Activated T-cell treated with anti-CD3 and anti-CD28 coated beads, Interleukin-2, amount 50 U/mL, for 4 hours (primary cell): ENCODE results near the gene TMEM131. TPM values are rescaled to one million over a fixed set of nuclear protein-coding genes. Genes with fewer than 3 reads are reported as not detected.
"Not testable (repeated sequence)": the region's sequence is repeated elsewhere in the genome, so short reads cannot be mapped to it uniquely, and the experiment has no call there.

Experiments used
- ATAC-seq, 2 donors: fragments of 200-7000 bp; cut with Tn5 transposase; one replicate each; pipeline ENCODE4 v1.10.0; 2021
- DNase-seq: peaks from one replicate; pipeline ENCODE4 v3.0.0-alpha.2; 2020
- H3K27me3 Mint-ChIP-seq: one replicate; pipeline ENCODE4 v1.8.0; 2021; ENCODE audit warnings: low read depth, mixed read lengths
- H3K36me3 Mint-ChIP-seq: one replicate; pipeline ENCODE4 v1.8.0; 2022; ENCODE audit warnings: mixed read lengths; ENCODE audit not compliant: insufficient read depth
- H3K4me1 Mint-ChIP-seq: one replicate; pipeline ENCODE4 v1.8.0; 2021; ENCODE audit warnings: low read depth, mixed read lengths
- H3K4me3 Mint-ChIP-seq: one replicate; pipeline ENCODE4 v1.8.0; 2021; ENCODE audit warnings: mild to moderate bottlenecking, moderate library complexity, mixed read lengths
- H3K9me3 Mint-ChIP-seq: one replicate; pipeline ENCODE4 v1.8.0; 2021; ENCODE audit warnings: mixed read lengths
- total RNA-seq, 3 donors: library from RNA; stranded (reverse); gene quantifications; one replicate each; pipeline ENCODE4 v1.2.1, GENCODE V29; 2021

The TMEM131 gene
- total RNA-seq, 3 donors from 2014 or later = 23.9 to 31.6 (median 28.3) TPM

DNA sequence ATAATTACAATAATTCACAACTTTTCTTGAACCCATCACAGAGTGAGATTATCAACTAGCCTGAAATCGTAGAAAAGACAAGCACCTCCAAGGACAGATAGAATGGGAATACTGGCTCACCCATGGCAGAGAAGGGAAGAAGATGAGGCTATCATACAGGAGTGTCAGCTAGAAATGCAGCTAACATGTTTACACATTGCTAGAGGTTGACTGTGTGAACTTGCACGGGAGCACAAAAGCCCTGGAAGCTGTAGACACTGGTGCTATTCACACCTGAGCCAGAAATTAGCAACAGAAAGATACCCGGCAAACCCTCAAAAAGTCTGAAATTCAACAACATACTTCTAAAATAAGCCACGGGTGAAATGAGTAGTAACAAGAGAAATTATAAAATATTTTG lies 150.6 kb downstream of the TMEM131 start:
- ATAC-seq = no peak
- no peaks in the 10 kb centered on the region for H3K9me3 Mint-ChIP-seq
- H3K4me3 Mint-ChIP-seq = no peak overlapping the region
- no peaks in the 10 kb centered on the region for H3K27me3 Mint-ChIP-seq
- peaks cover 19% of the 10 kb centered on the region for H3K36me3 Mint-ChIP-seq
- no peak for DNase-seq
- H3K4me1 Mint-ChIP-seq = peaks cover 18% of the 10 kb centered on the region

DNA sequence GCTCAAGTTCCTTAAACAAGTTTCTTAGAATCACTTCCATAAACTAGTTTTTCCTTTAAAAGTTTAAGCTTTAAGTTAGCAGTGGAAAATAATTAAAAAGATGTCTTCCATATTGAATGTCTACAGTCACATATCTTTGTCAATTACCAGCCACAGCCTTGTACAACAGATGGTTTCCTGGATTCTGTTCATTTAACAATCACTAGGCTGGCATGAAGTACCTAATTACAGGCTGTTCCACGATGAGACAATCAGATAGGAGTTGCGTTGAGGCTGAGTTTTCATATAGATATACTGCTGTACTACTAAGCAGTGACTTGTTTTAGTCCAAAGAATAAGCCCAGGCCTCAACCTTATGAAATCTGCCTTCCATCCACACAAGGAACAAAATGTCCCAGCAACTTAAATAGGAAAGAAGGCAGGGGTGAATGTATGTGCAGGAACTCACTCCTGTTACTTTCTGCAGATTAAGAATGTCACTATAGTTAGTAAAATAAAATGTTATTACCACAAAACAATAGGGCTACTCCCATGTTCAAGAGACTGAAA lies 151.4 kb downstream of the TMEM131 start:
- Mint-ChIP-seq H3K27me3 (no peaks in the 10 kb centered on the region), H3K9me3 (no peaks in the 10 kb centered on the region), H3K36me3 (peaks cover 24% of the 10 kb centered on the region), H3K4me3 (no peak overlapping the region), H3K4me1 (peaks cover 12% of the 10 kb centered on the region)
- no peak for DNase-seq
- no peak for ATAC-seq

DNA sequence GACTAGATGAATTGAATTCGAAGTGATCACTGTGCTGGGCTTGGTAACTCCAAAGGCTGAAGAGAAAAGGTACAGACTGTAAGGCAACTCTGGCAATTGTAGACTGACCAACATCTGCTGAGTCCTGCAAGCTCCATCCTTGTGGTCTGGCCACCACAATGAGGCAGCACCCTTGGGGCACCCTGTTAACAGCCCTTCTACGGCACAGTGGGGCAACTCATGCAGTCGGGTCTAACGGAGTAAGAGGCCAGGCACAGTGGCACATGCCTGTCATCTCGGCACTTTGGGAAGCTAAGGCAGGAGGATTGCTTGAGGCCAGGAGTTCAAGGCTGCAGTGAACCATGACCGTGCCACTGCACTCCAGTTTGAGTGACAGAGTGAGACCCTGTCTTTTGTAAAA lies 155.6 kb downstream of the TMEM131 start:
- peaks cover 42% of the 10 kb centered on the region for H3K36me3 Mint-ChIP-seq
- DNase-seq = no peak
- no peaks in the 10 kb centered on the region for H3K9me3 Mint-ChIP-seq
- H3K27me3 Mint-ChIP-seq = no peaks in the 10 kb centered on the region
- no peak for ATAC-seq
- H3K4me1 Mint-ChIP-seq = peaks cover 5% of the 10 kb centered on the region
- no peak overlapping the region for H3K4me3 Mint-ChIP-seq

DNA sequence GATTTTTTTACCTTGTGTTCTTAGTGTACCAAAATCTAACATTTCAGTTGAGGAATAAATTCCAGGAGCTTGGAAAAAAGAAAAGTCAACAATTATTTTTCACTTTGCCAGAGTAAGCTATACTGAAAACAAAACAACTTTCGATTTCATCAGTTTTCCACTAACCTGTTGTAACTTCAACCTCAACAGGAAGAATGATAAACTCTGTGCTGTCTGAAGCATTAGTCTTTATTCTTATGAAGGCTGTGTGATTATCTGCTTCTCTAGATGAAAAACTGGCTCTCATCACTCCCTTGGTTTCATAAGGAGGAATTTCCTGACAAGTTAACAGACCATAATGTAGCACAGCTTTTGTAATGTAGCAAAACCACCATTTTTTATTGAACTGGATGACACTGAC lies 161.1 kb downstream of the TMEM131 start:
- Mint-ChIP-seq H3K36me3 (peaks cover 37% of the 10 kb centered on the region), H3K4me3 (no peak overlapping the region), H3K4me1 (peaks cover 10% of the 10 kb centered on the region), H3K27me3 (no peaks in the 10 kb centered on the region), H3K9me3 (no peaks in the 10 kb centered on the region)
- ATAC-seq (no peak), DNase-seq (no peak)

DNA sequence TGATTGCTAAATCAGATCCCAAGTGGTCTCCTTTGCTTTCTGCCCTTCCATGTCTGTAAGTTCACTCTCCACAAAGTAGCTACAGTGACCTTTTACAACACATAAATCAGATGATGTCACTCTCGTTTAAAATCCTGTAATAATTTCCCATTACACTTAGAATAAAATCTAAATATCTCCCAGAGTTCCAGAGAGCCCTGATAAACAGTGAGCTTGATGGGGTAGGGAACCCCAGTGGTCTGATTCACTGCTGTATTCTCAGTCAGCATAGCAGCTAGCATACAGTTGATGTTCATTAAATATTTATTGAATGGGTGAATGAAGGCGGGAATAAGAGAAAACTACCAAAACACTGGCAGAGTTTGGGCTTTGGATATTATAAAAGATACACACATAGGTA lies 164.6 kb downstream of the TMEM131 start:
- Mint-ChIP-seq H3K4me1 (peaks cover 18% of the 10 kb centered on the region), H3K9me3 (no peaks in the 10 kb centered on the region), H3K36me3 (peaks cover 33% of the 10 kb centered on the region), H3K4me3 (no peak overlapping the region), H3K27me3 (no peaks in the 10 kb centered on the region)
- no peak for DNase-seq
- no peak for ATAC-seq

DNA sequence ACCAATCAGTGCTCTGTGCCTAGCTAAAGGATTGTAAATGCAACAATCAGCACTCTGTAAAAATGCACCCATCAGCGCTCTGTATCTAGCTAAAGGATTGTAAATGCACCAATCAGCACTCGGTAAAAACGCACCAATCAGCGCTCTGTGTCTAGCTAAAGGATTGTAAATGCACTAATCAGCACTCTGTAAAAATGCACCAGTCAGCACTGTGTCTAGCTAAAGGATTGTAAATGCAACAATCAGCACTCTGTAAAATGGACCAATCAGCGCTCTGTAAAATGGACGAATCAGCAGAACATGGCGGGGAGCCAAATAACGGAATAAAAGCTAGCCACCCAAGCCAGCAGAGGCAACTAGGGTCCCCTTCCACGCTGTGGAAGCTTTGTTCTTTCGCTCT lies 166.5 kb downstream of the TMEM131 start:
- not testable (repeated sequence) for H3K4me3 Mint-ChIP-seq

DNA sequence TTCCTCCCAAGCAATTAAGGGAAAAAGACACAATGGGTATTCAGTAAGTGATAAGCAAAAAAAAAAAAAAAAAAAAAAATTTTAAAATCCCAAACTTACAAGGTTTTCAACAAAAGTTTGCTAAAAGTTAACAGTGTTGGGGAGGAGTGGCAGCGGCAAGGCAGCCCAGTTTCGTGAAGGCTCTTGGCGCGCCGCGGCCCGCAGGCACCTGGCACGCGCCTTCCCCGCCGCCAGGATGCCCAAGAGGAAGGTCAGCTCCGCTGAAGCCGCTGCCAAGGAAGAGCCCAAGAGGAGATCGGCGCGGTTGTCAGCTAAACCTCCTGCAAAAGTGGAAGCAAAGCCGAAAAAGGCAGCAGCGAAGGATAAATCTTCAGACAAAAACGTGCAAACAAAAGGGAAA lies 168.7 kb downstream of the TMEM131 start:
- not testable (repeated sequence) for H3K9me3 Mint-ChIP-seq, DNase-seq, H3K4me1 Mint-ChIP-seq, ATAC-seq, H3K27me3 Mint-ChIP-seq, H3K4me3 Mint-ChIP-seq
- H3K36me3 Mint-ChIP-seq = peaks cover 31% of the 10 kb centered on the region

More for the DNA sequence above, 166.5 kb downstream of the TMEM131 start:
- not testable (repeated sequence) for ATAC-seq, H3K9me3 Mint-ChIP-seq, H3K27me3 Mint-ChIP-seq, H3K4me1 Mint-ChIP-seq, DNase-seq
- H3K36me3 Mint-ChIP-seq = peaks cover 31% of the 10 kb centered on the region

DNA sequence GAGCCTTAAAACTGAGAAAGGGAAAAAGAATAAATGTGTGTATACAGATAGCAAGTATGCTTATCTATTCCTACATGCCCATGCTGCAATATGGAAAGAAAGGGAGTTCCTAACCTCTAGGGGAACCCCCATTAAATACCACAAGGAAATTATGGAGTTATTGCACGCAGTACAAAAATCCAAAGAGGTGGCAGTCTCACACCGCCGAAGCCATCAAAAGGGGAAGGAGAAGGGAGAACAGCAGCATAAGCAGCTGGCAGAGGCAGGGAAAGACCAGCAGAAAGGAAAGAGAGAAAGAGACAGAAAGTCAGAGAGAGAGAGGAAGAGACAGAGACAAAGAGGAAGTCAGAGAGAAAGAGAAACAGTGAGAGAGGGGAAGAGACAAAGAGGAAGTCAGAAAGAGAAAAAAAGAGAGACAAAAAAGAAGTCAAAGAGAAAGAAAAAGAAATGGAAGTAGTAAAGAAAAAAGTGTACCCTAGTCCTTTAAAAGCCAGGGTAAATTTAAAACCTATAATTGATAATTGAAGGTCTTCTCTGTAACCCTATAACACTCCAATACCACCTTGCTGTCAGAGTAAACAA lies 169.4 kb downstream of the TMEM131 start:
- H3K27me3 Mint-ChIP-seq, DNase-seq, ATAC-seq, H3K4me3 Mint-ChIP-seq, H3K9me3 Mint-ChIP-seq, H3K4me1 Mint-ChIP-seq: not testable (repeated sequence)
- H3K36me3 Mint-ChIP-seq = peaks cover 36% of the 10 kb centered on the region

DNA sequence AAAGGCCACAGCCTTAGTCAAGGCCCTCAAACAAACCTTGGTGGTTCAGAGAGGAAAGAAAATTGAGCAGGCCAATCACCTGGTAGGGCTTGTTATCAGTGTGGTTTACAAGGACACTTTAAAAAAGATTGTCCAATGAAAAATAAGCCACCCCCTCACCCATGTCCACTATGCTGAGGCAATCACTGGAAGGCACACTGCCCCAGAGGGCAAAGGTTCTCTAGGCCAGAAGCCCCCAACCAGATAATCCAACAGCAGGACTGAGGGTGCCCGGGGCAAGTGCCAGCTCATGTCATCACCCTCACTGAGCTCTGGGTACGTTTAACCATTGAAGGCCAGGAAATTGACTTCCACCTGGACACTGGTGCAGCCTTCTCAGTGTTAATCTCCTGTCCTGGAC lies 171.7 kb downstream of the TMEM131 start:
- H3K27me3 Mint-ChIP-seq, DNase-seq, H3K4me3 Mint-ChIP-seq, H3K4me1 Mint-ChIP-seq, H3K9me3 Mint-ChIP-seq, ATAC-seq: not testable (repeated sequence)
- H3K36me3 Mint-ChIP-seq = peaks cover 31% of the 10 kb centered on the region

DNA sequence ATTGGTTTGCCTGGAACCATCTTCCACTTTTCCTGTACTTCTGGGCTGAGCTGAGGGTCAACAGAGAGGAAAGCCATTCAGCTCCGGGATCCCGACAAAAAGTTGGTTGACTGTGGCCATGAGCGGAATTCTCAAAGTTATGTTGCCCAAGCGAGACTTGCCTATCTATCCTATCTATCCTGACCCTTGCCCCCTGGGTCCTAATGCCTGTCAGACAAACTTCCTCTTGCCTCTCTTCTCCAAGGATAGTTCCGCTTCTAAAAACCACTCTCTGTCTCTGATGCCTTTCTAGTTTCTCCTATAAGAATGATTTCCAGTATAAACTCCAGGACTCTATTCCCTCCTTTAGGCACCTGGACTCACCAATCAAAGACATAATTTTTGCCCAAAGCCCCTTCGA lies 173.9 kb downstream of the TMEM131 start:
- not testable (repeated sequence) for DNase-seq, H3K4me3 Mint-ChIP-seq, ATAC-seq, H3K27me3 Mint-ChIP-seq, H3K4me1 Mint-ChIP-seq, H3K9me3 Mint-ChIP-seq
- peaks cover 26% of the 10 kb centered on the region for H3K36me3 Mint-ChIP-seq

DNA sequence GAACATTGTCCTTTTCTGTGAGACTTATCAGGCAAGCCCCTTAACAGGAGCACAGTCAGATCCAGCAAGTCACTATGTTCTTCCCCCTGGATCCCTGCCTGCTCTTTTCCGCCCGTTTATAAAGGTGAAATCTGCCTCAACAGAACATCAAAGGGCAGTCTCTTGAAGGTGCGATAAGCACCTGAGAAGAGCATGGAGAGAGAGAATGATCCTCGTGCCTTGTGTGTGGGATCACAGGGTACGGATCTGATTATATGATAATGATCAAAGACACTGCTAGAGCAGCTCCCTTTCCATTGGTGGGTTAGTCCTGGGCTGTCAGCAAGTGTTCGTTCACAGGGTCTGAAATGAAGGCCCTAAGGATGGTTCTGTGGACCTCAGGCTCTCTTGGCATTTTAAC lies 176.0 kb downstream of the TMEM131 start:
- DNase-seq = no peak
- Mint-ChIP-seq H3K9me3 (no peaks in the 10 kb centered on the region), H3K36me3 (peaks cover 20% of the 10 kb centered on the region), H3K27me3 (no peaks in the 10 kb centered on the region), H3K4me1 (no peaks in the 10 kb centered on the region), H3K4me3 (no peak overlapping the region)
- ATAC-seq = no peak

DNA sequence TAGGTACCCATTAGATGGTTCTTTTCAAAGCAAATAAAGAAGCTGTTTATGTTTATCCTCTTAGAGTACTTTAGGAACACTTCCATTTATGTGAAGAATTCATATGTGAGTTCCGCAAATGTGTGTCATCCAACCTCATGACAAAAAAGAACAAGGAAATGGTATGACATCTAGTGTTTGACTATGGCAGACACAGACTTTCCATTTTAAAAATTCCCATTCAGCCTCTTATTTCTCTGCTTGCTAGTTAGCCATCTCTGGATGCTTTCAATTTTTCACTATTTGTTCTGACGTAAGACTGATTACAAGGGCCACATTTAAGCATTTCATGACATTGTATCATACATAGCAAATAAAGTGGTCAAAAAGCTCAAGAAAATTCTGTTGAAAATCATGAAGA lies 179.3 kb downstream of the TMEM131 start:
- ATAC-seq = no peak
- H3K4me3 Mint-ChIP-seq = no peak overlapping the region
- no peaks in the 10 kb centered on the region for H3K9me3 Mint-ChIP-seq
- DNase-seq = no peak
- no peaks in the 10 kb centered on the region for H3K4me1 Mint-ChIP-seq
- H3K27me3 Mint-ChIP-seq = no peaks in the 10 kb centered on the region
- H3K36me3 Mint-ChIP-seq = peaks cover 29% of the 10 kb centered on the region

DNA sequence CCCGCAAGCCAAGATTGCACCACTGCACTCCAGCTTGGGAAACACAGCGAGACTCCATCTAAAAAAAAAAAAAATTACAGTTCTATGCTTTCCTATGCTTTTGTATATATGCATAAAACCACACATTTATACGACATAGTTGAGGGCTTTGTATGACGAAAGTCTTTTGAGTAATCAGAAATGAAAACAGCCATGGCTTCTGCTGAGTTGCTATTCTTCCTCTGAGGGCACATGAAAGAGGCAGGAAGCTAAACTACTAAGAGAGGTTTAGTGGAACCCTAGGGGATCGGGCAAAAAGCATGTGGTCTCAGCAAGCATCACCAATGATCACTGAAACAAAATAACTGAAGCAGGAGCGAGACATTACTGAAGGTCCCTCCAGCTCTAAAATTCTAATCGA lies 182.8 kb downstream of the TMEM131 start:
- DNase-seq = no peak
- peaks cover 27% of the 10 kb centered on the region for H3K36me3 Mint-ChIP-seq
- no peak for ATAC-seq
- no peaks in the 10 kb centered on the region for H3K9me3 Mint-ChIP-seq
- H3K4me1 Mint-ChIP-seq = no peaks in the 10 kb centered on the region
- no peaks in the 10 kb centered on the region for H3K27me3 Mint-ChIP-seq
- no peak overlapping the region for H3K4me3 Mint-ChIP-seq

DNA sequence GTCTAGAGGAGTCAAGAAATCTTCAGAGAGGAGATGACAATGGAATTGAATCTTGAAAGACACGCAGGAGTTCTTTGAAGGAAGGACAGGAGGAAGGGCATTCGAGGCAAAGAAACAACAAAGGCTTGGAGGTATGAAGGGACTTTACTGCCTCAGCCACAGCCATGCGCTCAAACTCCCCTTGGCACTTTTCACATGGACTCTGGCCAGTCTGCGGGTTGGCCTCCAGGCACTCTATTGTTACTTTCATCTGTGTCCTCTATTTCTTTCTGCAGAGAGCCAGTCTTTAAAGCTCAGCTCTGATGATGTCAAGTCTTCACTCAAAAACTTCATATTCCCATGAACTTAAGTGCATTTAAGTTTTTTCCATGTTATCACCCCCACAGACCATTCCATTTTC lies 186.9 kb downstream of the TMEM131 start:
- no peak for ATAC-seq
- no peaks in the 10 kb centered on the region for H3K27me3 Mint-ChIP-seq
- H3K36me3 Mint-ChIP-seq = peaks cover 36% of the 10 kb centered on the region
- DNase-seq = no peak
- H3K9me3 Mint-ChIP-seq = no peaks in the 10 kb centered on the region
- H3K4me1 Mint-ChIP-seq = no peaks in the 10 kb centered on the region
- no peak overlapping the region for H3K4me3 Mint-ChIP-seq

DNA sequence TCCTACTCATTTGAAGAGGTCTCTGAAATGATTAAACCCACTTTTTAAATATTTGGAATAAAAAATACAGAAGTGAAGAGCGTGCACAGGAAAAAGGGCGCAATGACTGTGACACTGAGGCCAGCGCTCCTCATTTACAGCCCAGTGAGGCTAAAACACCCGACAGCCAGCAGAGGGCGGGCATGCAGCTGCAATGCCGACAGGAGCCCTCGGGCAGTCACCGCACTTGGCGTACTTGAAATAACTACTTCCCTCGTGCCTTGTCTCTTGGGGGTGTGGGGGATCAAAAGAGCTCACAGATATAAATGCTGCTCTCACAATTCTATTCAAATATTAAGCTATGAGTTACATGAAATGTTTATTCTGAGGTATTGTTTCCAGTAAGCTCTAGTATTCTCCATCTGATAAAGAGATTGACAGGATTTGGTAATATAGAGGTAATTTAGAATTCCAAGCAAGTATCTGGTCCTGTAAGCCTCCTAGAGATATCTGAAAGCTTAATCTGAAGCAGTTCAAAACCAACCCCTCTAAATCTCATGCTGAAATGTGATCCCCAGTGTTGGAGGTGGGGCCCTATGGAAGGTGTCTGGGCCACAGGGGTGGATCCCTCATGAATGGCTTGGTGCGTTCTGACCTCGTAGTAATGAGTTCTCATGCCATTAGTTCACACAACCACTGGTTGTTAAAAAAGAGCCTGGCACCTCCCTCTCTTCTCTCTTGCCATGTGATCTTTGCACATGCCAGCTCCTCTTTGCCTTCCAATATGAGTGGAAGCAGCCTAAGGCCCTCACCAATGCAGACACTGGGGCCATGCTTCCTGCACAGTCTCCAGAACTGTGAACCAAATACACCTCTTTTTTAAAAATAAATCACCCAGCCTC lies 188.8 kb downstream of the TMEM131 start:
- H3K36me3 Mint-ChIP-seq = peaks cover 30% of the 10 kb centered on the region
- peak; percentile 69 for DNase-seq
- no peaks in the 10 kb centered on the region for H3K4me1 Mint-ChIP-seq
- no peaks in the 10 kb centered on the region for H3K9me3 Mint-ChIP-seq
- no peak overlapping the region for H3K4me3 Mint-ChIP-seq
- H3K27me3 Mint-ChIP-seq = no peaks in the 10 kb centered on the region
- peak; percentile 90 to 96 for ATAC-seq
